HT1080 (cell line): ENCODE results near the gene COPG2. TPM values are rescaled to one million over a fixed set of nuclear protein-coding genes. Genes with fewer than 3 reads are reported as not detected.
A peak's percentile ranks its signal among the peaks of the same experiment; 100 is the strongest.

Source experiments
- DNase-seq: peaks from one replicate; pipeline ENCODE4 v3.0.0-alpha.2; 2015; ENCODE audit warnings: low read depth
- small RNA-seq: library from RNA; depleted of rRNA; stranded (forward); fragments of <200 nt; gene quantifications from one replicate; pipeline ENCODE3, GENCODE V24; 2014
- total RNA-seq: library from RNA; depleted of rRNA; stranded (reverse); fragments of >200 nt; shearing (Covaris generic); gene quantifications from 2 replicates; pipeline ENCODE4 v1.2.3, GENCODE V29; 2014; rRNA removed

COPG2 gene
- total RNA-seq, 1 experiment from 2014 or later, result 15.3 TPM

- DNase-seq, result no peak
These were observed 192.8 kb downstream of the COPG2 start for GRCh38 chr7:130475776-130476175.

- DNase-seq, result no peak
These were observed 194.7 kb downstream of the COPG2 start for GRCh38 chr7:130473876-130474275.

DNA sequence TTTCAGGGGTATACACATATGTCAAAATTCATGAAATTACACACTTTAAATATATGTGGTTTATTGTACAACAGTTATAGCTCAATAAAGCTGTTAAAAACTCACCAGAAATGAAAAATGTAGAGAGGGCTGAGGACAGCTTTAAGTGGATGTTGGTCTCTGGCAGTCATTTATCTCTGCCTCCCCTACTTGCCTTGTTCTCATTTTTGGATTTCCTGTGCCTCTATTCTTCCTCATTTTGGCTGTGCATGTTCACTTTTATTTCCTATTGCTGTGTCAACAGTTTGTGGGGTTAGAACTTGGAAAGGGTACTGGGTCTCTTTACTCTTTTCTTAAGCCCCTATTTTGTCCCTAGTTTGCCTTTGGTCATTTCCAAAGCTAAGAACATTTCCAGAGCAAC is 195.3 kb downstream of the COPG2 start:
- no peak for DNase-seq

DNA sequence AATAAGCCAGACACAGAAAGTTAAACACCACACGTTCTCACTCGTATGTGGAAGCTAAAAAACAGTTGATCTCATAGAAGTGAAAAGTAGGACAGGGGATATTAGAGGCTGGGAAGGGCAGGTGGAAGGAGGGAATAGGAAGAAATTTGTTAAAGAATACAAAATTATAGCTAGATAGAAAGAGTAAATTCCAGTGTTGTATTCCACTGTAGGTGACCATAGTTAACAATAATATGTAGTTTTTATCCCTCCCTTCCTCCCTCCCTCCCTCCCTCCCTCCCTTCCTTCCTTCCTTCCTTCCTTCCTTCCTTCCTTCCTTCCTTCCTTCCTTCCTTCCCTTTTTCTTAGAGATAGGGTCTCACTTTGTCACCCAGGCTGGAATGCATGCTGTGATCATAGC is 196.6 kb downstream of the COPG2 start:
- DNase-seq, result no peak

GRCh38 chr7:130468612-130469011 is 199.9 kb downstream of the COPG2 start:
- no peak for DNase-seq

GRCh38 chr7:130463553-130464434 is 204.8 kb downstream of the COPG2 start:
- no peak for DNase-seq

DNA sequence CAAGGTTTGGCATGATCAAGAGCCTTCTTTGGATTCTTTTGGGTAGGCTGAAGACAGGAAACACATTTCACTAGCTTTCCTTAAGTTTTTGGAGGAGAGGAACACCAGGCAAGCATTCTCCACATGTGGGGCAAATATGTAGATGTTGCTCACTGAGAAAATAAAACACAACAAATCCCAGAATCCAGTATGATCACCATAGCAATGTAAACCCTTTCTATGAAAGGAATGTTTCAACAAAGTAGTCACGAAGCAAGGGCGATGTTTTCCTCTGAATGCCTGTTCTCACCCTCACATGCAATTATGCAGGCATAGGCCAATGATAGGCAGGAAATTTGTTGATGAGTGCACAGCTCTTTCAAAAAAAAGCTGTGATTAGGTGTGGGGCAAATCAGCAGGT is 207.3 kb downstream of the COPG2 start:
- no peak for DNase-seq

DNA sequence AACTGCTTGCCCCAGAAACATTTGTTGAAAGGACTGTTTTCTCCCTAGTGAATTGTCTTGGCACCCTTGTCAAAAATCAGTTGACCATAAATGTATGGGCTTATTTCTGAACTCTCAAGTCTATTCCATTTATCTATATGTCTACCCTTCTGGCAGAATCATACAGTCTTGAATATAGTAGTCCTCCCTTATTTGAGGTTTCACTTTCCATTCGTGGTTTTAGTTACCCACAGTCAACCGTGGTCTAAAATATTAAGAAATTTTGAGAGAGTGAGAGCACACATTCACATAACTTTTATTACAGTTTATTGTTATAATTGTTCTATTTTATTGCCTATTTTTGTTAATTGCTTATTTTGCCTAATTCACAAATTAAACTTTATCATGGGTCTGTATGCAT is 210.3 kb downstream of the COPG2 start:
- DNase-seq, result no peak

Small RNAs within 50 kb of the gene (small RNA-seq; reads per million reads assigned to genes)
- gene MIR335, result not detected
- not detected for gene RF02148
- not detected for gene RF02149
- not detected for gene RF02150
- 5.8 reads per million, percentile 89 among the genes with 10 or more reads in this experiment for gene RNA5SP246

Other genes starting within 250 kb of the COPG2 start
- 12.1 and 16.5 TPM in 2 replicates for gene CEP41, start 227.7 kb downstream of the COPG2 start, total RNA-seq
- gene MEST, start 176.7 kb downstream of the COPG2 start, total RNA-seq, result 0.21 and 0.30 TPM in 2 replicates
- not detected in 2 replicates for gene TSGA13, start 17.8 kb upstream of the COPG2 start, total RNA-seq
- 0.16 and 0.20 TPM in 2 replicates for gene KLF14, start 65.5 kb upstream of the COPG2 start, total RNA-seq